HepG2 (cell line): Measurements from ENCODE around the gene AFDN. TPM values are rescaled to one million over a fixed set of nuclear protein-coding genes. Genes with fewer than 3 reads are reported as not detected.

ENCODE experiments used
- ATAC-seq: fragments of 200-7000 bp; cut with Tn5 transposase; 3 replicates; pipeline ENCODE4 v1.9.1; 2020; ENCODE audit warnings: mild to moderate bottlenecking, moderate library complexity
- BruUV-seq: library from RNA; stranded (reverse); fragments of 400-500 nt; replicated peaks from 2 replicates; lab custom pipeline; 2021; lab: Mats Ljungman, UMichigan
- CTCF ChIA-PET: fragments of 300-600 bp; formaldehyde crosslinking; extraction: SDS; loops from one replicate; lab custom pipeline; 2021; ENCODE audit warnings: low total read pairs, inconsistent platforms, low intra/inter-chr PET ratio; lab: Yijun Ruan, JAX
- POLR2A ChIA-PET: fragments of 350-600 bp; sonication (Branson Sonifier 250); formaldehyde crosslinking; loops from one replicate; lab custom pipeline; 2020; ENCODE audit warnings: antibody characterized with exemption, inconsistent platforms; lab: Yijun Ruan, JAX
- DNase-seq: peaks from one replicate; pipeline ENCODE4 v3.0.0-alpha.2; 2015; ENCODE audit warnings: low spot score
- FAIRE-seq: peaks from 3 replicates; lab custom pipeline; 2011; peaks lifted over from hg19 to GRCh38; lab: Jason Lieb, UNC
- H2AFZ ChIP-seq: one replicate; pipeline ENCODE4 v1.6.1; 2011; ENCODE audit warnings: low read length, inconsistent platforms
- H3K27ac ChIP-seq: fragments of 300-600 bp; 3 replicates; pipeline ENCODE4 v1.8.0; 2011; ENCODE audit warnings: mixed run types, mild to moderate bottlenecking, mixed read lengths, low read length, inconsistent platforms; ENCODE audit not compliant: insufficient read depth; ENCODE audit errors: extremely low read length
- H3K27me3 ChIP-seq, 2 experiments: fragments of 200-600 bp in 1 of 2; 2 replicates in 1 of 2; 3 replicates in 1 of 2; pipeline versions ENCODE4 v1.6.0 to v1.8.0; 2011; ENCODE audit warnings: low read length in 2 of 2, mild to moderate bottlenecking in 2 of 2, moderate library complexity in 2 of 2, inconsistent platforms in 1 of 2; ENCODE audit not compliant: insufficient read depth in 2 of 2, control insufficient read depth in 1 of 2
- H3K36me3 ChIP-seq, 2 experiments: fragments of 200-600 bp in 1 of 2; replicated peaks in 1 of 2; 2 replicates in 1 of 2; 3 replicates in 1 of 2; pipeline versions ENCODE4 v1.5.1 to v1.8.0; 2011; ENCODE audit warnings: low read length in 2 of 2, inconsistent platforms in 1 of 2; ENCODE audit not compliant: insufficient read depth in 2 of 2, control insufficient read depth in 1 of 2
- H3K4me1 ChIP-seq: 2 replicates; pipeline ENCODE4 v1.5.1; 2012; ENCODE audit warnings: low read length, inconsistent platforms; ENCODE audit not compliant: insufficient read depth
- H3K4me2 ChIP-seq: 2 replicates; pipeline ENCODE4 v1.6.0; 2011; ENCODE audit warnings: low read depth, low read length, inconsistent platforms
- H3K4me3 ChIP-seq, 3 experiments: fragments of 200-600 bp in 1 of 3; sonication (generic), shearing (Covaris generic) in 1 of 3; replicated peaks in 1 of 3; 2 replicates each; pipeline ENCODE4 v1.5.1; 2011 to 2016; ENCODE audit warnings: low read length in 3 of 3, inconsistent platforms in 2 of 3, low read depth in 2 of 3, mild to moderate bottlenecking in 2 of 3, control low read depth in 1 of 3, mixed read lengths in 1 of 3; ENCODE audit not compliant: insufficient read depth in 1 of 3
- H3K79me2 ChIP-seq: one replicate; pipeline ENCODE4 v1.6.1; 2011; ENCODE audit warnings: low read length, inconsistent platforms; ENCODE audit not compliant: insufficient read depth
- H3K9ac ChIP-seq: 2 replicates; pipeline ENCODE4 v1.6.0; 2011; ENCODE audit warnings: mild to moderate bottlenecking, low read depth, low read length, inconsistent platforms; ENCODE audit not compliant: insufficient read depth
- H3K9me3 ChIP-seq: 2 replicates; pipeline ENCODE4 v1.5.1; 2012; ENCODE audit warnings: mild to moderate bottlenecking, low read length
- H4K20me1 ChIP-seq: 2 replicates; pipeline ENCODE4 v1.6.0; 2011; ENCODE audit warnings: inconsistent platforms, mild to moderate bottlenecking, low read length, moderate library complexity; ENCODE audit not compliant: insufficient read depth
- CREB1 ChIP-seq, 2 experiments: fragments of 450-650 bp in 1 of 2; IDR thresholded peaks; 2 replicates each; pipeline ENCODE4 v1.6.1; 2016 to 2017; ENCODE audit warnings: control low read depth in 1 of 2, mild to moderate bottlenecking in 1 of 2, missing compliant biosample characterization in 1 of 2, missing genetic modification characterization in 1 of 2
- HOXA9 ChIP-seq: sonication (generic); formaldehyde crosslinking; IDR thresholded peaks from 2 replicates; pipeline ENCODE4 v1.8.1; 2022; ENCODE audit warnings: missing genetic modification reagents, mild to moderate bottlenecking, moderate library complexity, borderline replicate concordance
- KLF9 ChIP-seq: IDR thresholded peaks from 2 replicates; pipeline ENCODE4 v1.6.1; 2016; ENCODE audit warnings: low read depth
- NFATC3 ChIP-seq: sonication (generic); formaldehyde crosslinking; IDR thresholded peaks from 2 replicates; pipeline ENCODE4 v1.5.1; 2020; ENCODE audit warnings: mild to moderate bottlenecking, missing genetic modification reagents
- TCF7L2 ChIP-seq: IDR thresholded peaks from 2 replicates; pipeline ENCODE4 v1.6.1; 2011; ENCODE audit warnings: mild to moderate bottlenecking, low read depth, low read length, moderate library complexity
- TFDP2 ChIP-seq: sonication (generic); formaldehyde crosslinking; IDR thresholded peaks from 2 replicates; pipeline ENCODE4 v1.4.0; 2020; ENCODE audit warnings: missing genetic modification reagents
- TP53 ChIP-seq: sonication (generic); formaldehyde crosslinking; conservative IDR thresholded peaks from 2 replicates; pipeline ENCODE4 v1.4.0; 2020; ENCODE audit warnings: missing genetic modification reagents
- ZNF564 ChIP-seq: sonication (generic); formaldehyde crosslinking; IDR thresholded peaks from 2 replicates; pipeline ENCODE4 v1.8.1; 2023; ENCODE audit warnings: mild to moderate bottlenecking, missing genetic modification reagents
- ZNF597 ChIP-seq: sonication (generic); formaldehyde crosslinking; IDR thresholded peaks from 2 replicates; pipeline ENCODE4 v1.5.0; 2020; ENCODE audit warnings: missing genetic modification reagents
- WGBS: methylation state at CpG from one replicate; pipeline ENCODE4 v1.1.6; 2017; ENCODE audit warnings: low lambda C conversion rate; 5-methylcytosine and 5-hydroxymethylcytosine counted together
- in situ Hi-C: cut with HindIII; loops from 2 replicates; pipeline ENCODE4 v1.10.0; 2017; ENCODE audit warnings: low pct_unique_long_range_greater_than_20kb; ENCODE audit not compliant: extremely low pct_ligation_motif_present
- intact Hi-C: fragments of 100-400 bp; cut with micrococcal nuclease; formaldehyde crosslinking; loops from one replicate; pipeline ENCODE4 v1.10.0; 2022; ENCODE audit not compliant: unreplicated experiment
- polyA plus RNA-seq, 8 experiments: library from polyadenylated mRNA; depleted of rRNA in 3 of 8; stranded (reverse) in 7 of 8; unstranded in 1 of 8; fragments of >200 nt; fragmentation: Illumina TruSeq in 4 of 8; extraction: Trizol in 4 of 8; gene quantifications; 2 replicates each; pipeline versions ENCODE4 v1.2.1 to v1.2.3, GENCODE V29; 2011 to 2016; ENCODE audit warnings: low read depth in 4 of 8, missing spikeins in 1 of 8, mixed read lengths in 1 of 8; ENCODE audit not compliant: insufficient read depth in 1 of 8
- total RNA-seq, 5 experiments: library from RNA; depleted of rRNA; stranded (reverse); fragments of >200 nt; fragmentation: Illumina TruSeq; extraction: Trizol; gene quantifications; 2 replicates each; pipeline ENCODE4 v1.2.3, GENCODE V29; 2016; ENCODE audit warnings: low read depth in 1 of 5

AFDN gene
- total and polyA plus RNA-seq, 2 of the 13 experiments (the other 11 are each of a cell fraction or from before 2014, with no cell fraction given), result 136 to 151 TPM

GRCh38 chr6:168002804-168003203 is 176.1 kb downstream of the AFDN start:
- peaks cover 0 to 38% of the 10 kb centered on the region in 2 experiments; a peak in 4 of 5 replicates for H3K27me3 ChIP-seq
- no peaks in the 10 kb centered on the region for H4K20me1 ChIP-seq
- H3K27ac ChIP-seq, result no peak overlapping the region
- no TSS peak for BruUV-seq
- ChIA-PET CTCF (no interaction called here), POLR2A (no interaction called here)
- no peak overlapping the region for H3K4me3 ChIP-seq
- in situ Hi-C loops (no loop called here), intact Hi-C loops (no loop called here)
- no peak overlapping the region for H3K4me2 ChIP-seq
- 72% methylated on average over 6 of the region's 6 CpGs for WGBS
- H2AFZ ChIP-seq, result no peak overlapping the region
- no peaks in the 10 kb centered on the region for H3K36me3 ChIP-seq
- H3K9ac ChIP-seq, result no peak overlapping the region
- DNase-seq, result no peak
- H3K4me1 ChIP-seq, result no peaks in the 10 kb centered on the region
- TF ChIP-seq TCF7L2 (no peak), ZNF597 (no peak), ZNF564 (CRISPR knock-in tag) (no peak), TFDP2 (CRISPR knock-in tag) (no peak), KLF9 (CRISPR knock-in tag) (no peak), CREB1 (IDR thresholded peaks at IDR 0.05) (no peak), CREB1 (CRISPR knock-in tag; IDR thresholded peaks at IDR 0.05) (no peak), HOXA9 (CRISPR knock-in tag) (no peak), NFATC3 (CRISPR knock-in tag) (no peak), TP53 (CRISPR knock-in tag) (no peak)
- no peaks in the 10 kb centered on the region for H3K9me3 ChIP-seq
- H3K79me2 ChIP-seq, result no peaks in the 10 kb centered on the region
- ATAC-seq, result no peak
- no peak for FAIRE-seq
